HG02981 (cell line): ENCODE measurements around the gene THRA.

Experiments
- ATAC-seq: cut with Tn5 transposase; IDR thresholded peaks from one replicate; pipeline ENCODE4 v1.9.1; 2021; ENCODE audit warnings: mild to moderate bottlenecking, moderate library complexity; ENCODE audit not compliant: unreplicated experiment

Gene THRA

DNA sequence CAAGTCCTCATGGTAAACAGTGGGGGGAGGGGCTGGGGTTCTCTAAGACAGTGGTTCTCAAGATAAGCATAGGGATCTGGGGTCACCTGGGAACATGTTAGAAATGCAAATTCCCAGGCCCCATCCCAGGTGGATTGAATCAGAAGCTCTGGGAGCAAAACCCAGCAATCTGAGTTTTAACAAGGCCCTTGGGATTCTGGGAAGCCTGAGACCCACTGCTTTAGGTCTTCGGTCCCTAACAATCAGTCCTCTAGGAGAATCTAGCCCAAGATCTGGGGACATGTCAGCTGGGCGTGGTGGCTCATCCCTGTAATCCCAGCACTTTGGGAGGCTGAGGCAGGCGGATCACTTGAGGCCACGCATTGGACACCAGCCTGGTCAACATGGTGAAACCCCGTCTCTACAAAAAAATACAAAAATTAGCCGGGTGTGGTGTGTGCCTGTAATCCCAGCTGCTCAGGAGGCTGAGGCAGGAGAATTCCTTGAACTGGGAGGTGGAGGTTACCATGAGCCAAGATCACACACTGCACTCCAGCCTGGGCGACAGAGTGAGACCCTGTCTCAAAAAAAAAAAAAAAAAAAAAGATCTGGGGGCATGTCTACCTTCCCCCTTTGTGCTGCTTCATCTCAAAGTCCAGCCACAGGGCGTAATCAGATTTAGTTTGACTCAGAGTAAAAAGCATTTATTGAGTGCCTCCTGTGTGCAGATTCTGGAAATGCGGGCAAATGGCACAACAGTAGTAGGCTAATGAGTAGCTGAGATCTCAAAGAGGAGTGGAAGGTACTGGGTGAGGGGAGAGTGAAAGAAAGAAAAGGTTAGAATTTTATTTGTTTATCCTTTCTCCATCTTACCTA is 46.4 kb downstream of the THRA start:
- ATAC-seq: no peak

DNA sequence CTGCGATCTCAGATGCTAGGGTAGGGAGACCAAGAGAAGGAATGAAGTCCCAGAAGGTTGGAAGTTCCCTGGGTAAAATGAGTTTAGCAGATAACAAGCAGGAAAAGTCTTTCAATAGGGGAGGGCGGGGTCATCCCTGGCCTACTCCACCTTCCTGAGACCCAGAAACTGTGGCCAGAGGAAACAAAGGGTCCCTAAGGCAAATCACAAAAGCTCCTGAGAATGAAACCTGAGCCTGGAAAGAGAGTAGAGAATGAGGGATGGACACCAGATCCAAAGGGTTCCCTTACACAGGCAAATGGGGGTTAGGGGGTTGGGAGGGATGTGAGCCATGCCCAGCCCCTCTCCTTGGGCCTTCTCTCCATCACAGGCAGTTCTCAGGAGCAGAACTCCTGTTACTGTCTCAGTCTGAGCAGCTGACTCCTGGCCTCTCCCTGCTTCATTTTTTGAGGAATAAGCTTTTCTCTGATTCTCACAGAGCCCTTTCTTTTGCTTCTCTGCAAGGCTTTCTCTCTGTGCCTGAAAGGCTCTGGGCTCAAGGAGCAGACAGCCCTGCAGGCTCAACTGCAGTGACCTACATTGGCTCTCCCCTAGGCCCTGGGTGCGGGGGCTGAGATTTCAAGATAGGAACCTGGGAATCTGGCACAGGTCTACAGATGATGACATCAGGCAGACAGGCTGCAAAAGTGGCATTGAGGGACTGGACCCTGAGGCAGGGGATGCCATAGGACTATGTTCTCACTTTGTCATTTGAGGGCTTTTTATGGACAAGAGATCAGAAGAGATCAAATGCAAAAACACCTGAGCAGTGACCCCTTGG is 47.5 kb downstream of the THRA start:
- no peak for ATAC-seq

DNA sequence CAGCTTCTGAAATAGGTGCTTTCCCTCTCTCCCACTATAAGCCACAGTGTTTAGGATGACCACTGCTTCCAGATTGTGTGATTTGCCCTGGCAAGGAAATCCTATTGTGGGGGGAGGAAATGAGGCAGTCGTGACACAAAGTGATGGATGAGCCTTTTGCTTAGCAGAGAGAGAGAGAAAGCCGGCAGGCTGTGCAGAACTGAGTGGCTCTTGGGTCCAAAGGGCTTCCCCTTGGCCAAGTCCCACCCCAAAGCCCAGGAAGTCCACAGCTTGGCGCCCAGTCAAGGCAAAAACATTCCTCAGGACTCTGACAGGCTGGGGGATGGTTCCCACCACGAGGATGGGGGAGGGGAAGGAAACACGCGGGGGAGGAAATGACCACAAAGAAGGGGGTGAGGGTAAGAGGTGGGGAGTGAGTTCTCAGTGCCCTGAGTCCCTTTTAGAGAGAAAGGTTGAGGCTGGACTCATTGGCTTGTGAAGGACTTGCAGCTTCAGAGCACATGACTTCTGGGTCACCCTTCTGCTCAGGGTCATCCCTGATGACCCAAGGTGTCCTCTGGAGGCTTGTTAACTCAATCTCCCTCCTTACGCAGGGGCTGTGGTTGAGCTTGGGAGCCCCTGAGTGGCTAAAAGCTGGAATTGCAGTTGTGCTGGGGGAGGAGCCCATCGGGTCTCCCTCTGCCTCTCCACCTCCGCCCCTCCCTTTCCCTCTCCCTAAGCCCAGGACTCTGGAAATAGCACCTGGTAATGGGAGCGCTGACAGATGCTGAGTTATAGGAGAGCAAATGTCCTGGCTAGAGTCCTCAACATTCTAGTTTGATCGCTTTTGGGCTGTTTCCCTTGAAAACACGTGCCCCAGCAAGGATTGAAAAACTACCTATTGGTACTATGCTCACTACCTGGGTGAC is 48.7 kb downstream of the THRA start:
- peak; percentile 38 for ATAC-seq

DNA sequence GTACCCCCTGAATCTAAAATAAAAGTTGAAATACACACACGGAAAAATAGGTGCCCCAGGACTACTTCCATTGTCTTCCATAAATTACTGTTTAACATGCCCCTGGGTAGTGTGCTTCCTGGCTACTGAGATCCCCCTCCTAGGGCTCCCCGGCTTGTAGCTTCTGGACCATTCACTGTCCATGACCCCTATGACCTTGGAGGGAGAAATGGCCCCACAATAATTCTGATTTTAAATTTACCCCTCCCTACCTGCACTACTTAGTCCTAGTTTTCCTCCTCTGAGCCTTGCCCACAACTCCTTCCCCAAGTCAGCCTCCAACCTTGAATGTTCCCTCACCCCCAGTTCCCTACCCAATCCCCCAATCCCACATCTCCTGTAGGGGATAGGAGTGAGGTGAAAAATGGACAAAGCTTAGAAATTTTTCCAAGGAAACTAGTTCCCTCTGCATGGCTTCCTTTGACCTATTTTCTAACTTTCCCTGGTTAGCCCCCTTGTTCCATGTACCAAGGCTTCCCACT is 49.5 kb downstream of the THRA start:
- no peak for ATAC-seq

DNA sequence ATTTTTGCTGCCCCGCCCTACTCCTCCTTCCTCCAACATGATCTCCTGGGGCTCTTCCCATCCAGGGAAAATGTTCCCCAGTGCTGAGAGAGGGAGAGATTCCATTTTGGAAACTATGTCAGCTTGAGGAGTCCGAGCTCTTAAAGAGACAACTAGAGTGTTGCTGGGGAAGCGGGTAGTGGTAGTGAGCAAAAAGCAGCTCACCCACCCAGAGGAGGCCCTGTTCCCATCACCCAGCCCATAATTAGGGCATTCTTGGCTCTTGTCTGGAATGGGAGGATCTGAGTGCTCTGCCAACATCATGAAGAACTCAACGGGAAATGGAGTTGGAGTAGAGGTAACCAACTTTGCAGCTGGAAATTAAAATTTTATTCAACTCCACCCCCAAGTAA is 49.9 kb downstream of the THRA start:
- ATAC-seq: no peak

DNA sequence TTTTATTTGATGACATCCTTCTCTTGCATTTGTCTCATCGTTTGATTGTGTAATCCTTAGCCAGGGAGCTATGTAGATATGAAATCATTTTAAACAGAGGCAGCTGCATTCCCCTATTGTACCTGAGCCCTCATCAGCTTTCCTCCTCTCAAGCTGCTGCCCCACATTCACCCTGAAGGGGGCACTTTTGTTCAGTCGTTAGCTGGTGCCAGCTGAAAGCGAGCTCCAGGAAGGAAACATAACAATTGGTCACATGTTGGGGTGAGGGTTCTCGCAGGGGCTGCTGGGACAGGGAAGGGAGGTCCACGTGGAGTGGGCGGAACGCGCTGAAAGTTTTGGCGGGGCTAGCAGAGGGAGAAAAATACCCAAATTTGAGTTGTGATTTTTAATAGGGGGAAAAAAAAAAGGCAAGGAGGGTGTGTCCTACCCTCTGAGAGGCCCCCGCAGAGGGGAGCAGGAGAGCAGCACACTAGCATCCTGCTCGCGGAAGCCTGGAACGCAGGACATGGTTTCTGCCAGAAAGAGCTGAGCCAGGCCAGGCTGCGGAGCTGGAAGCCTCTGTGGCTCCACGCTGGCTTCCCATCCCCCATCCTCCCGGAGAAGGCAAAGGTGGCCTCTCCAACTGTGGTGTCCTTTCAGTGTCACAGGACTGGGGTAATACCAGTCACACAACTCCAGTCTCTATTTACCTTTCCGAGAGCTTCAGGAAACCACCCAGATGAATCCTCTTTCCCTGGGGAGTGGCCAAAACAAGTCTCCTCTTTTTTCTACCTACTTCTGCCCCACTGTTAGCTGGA is 50.5 kb downstream of the THRA start:
- ATAC-seq: peak; percentile 71

DNA sequence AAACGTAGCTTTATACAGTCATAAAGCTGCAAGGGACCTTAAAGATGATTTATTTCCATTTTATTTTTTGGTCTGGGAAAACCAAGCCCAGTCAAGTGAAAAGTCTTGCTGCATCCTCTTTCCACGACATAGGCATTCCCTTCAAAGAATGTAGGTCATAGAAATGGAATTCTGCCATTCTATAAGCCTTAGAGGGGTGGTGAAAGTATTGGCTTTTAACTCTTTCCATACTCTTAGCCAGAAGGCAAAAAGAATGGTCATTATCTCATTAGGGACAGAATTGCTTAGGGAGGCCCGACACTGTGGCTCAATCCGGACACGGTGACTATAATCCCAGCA is 51.1 kb downstream of the THRA start:
- no peak for ATAC-seq

DNA sequence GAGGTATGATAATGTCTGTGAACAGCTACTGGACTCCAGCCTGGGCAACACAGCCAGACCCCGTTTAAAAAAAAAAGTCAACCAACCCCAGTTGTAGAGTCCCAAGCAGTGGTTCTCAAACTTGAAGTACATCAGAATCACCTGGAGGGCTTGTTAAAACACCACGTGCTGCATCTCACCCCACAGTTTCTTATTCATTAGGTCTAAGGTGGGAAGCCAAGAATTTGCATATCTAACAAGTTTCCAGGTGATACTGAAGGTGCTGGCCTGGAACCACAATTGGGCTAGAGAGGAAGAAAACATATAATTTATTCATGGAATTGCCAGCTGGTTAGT is 52.3 kb downstream of the THRA start:
- no peak for ATAC-seq

DNA sequence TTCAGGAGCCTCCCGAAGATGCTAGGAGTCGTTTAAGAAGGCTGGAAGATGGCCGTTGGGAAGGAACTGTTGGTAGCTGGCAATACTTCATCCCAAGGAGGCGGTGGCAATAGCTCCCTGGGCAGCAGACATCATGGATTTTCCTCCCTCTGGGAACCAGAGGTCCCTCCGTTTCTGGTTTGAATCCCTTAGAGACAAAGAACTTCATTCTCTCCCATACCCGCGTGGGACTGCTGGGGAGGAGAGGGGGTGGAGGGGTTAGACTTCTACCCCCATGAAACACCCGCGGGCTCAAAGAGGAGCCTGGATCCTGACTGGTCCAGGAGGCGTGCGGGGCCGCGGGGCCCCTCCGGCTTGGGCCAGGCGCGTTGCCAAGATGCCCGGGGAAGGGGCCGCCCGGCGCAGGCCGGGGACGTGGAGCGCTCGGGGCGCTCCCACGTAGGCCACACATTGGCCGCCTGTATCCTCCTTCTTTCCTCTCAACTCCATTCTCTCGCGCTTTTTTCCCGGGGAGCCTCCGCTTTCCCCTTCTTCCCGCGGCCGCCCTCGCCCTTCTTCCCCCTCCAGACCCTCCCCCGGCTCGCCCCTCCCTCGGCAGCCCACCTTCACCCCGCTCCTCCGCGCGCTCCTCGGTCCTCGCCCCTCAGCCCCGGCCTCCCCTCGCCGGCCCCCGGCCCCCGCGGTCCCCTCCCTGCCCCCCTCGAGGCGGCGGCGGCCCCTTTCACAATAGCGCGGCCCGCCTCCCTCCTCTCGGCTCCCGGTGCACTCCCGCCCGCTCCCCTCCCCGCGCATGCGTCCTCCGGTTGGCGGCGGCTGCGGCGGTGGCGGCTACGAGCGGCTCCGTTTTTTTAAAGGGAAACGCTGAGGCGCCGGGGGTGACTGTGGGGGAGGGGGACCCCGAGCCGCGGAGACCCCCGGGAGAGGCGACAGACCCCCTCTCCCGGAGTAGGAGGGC is 58.7 kb downstream of the THRA start, which contains the start of gene MSL1:
Gene MSL1, plus strand, starts transcription at position 791 of the 955 bp plus-strand sequence. CDS start 642 bp downstream, outside the sequence.
- peak; percentile 53 for ATAC-seq

DNA sequence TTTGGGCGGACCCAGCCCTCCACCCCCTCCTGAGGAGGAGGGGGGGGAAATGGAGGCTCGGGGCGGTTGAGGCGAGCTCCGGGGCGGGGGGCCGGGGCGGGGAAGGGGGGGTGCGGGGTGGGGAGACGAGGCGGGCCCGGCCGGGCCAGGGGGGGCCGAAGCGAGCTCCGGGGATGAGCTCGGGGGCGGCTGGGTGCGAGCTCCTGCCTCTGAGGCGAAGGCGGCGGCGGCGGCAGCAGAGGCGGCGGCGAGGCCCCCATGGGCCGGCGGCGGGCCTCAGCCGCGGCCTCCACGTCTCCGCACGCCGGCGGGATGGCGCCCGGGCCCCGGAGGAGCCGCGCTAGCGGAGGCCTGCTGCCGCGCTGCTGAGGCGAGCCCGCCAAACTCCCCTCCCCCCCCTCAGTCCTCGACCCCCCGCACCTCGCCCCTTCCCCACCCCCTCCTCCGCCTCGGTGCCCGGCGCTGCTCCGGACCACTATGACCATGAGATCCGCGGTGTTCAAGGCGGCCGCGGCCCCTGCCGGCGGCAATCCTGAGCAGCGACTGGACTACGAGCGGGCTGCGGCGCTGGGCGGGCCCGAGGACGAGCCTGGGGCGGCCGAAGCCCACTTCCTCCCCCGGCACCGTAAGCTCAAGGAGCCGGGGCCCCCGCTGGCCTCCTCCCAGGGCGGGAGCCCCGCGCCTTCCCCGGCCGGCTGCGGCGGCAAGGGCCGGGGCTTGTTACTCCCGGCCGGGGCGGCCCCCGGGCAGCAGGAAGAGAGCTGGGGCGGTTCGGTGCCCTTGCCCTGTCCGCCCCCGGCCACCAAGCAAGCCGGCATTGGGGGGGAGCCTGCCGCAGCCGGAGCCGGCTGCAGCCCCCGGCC is 59.6 kb downstream of the THRA start:
- ATAC-seq: peak; percentile 31

DNA sequence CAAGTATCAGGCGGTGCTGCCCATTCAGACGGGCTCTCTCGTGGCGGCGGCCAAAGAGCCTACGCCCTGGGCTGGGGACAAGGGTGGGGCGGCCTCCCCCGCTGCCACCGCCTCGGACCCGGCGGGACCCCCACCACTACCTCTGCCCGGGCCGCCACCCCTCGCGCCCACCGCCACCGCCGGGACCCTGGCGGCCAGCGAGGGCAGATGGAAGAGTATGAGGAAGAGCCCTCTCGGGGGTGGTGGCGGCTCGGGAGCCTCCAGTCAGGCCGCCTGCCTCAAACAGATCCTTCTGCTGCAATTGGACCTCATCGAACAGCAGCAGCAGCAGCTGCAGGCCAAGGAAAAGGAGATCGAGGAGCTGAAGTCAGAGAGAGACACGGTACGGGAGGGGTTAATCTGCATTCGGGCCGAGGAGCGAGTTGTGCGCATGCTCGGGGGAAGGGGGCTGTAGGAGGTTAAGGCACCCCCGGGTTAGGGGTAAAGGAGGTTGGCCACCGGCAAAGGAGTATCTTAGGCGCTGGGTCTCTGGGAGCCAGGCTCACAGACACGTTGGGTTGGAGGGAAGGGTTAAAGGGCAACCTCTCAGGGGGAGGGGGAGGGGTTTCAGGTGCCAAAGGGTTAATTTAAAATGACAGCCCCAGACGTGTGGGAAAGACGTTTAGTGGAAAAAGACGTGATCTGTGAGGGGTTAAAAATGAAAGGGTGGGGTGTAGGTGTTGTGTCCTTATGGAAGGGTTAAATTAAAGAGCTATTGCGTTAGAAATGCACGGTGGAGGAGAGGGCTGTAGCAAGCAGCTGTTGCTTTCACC is 60.4 kb downstream of the THRA start:
- ATAC-seq: no peak

DNA sequence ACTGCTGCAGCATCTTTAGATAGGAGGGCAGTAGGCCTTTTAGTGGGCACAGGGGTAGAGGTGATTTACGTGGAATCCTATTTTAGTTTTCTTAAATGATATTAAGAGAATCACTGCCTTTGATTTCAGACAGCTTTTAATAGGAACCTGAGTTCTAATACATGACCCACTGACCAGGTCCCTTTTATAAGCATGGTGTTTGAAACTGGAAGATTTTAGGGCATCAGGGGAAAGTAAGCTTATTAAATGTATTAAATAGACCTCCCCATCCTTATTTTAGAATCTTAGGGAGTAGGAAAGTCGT is 61.0 kb downstream of the THRA start:
- ATAC-seq: no peak

DNA sequence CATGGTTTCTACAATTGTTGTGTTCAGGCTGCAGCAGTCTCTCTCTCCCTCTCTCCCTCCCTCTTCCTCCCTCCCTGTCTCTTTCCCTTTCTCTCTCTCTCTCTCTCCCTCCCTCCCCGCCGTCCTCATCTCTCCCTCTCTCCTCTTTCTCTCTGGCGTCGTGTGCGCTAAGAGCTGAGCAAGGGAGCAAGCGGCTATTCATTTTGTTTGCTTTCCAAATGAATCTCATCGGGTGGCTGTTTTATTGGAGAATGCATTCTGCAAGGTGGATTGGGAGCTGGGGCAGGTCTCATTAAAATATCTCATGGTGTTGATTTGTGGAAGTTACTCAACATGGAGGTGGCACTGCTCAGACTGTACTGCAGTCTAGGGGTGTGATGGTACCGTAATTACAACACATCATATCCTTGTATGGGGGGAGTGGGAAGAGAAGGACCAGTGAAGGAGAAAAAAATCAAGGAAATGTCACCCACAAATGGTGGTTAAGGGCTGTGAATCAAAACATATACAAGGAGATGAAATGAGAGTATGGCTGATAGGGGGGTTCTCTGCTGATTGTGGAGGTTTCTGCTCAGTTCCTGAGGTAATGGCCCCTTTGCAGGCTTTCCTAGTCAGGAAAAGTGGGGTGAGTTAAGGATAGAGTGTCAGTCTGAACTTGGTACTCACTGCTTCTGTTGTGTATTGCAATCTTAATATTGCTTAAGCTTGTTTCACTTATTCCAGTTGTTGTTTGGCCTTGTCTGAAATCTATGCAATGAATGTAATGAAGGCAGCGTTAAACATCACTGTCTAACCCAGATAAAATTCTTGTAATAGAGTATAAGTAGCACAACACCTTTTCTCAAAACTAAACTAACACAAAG is 61.7 kb downstream of the THRA start:
- no peak for ATAC-seq

DNA sequence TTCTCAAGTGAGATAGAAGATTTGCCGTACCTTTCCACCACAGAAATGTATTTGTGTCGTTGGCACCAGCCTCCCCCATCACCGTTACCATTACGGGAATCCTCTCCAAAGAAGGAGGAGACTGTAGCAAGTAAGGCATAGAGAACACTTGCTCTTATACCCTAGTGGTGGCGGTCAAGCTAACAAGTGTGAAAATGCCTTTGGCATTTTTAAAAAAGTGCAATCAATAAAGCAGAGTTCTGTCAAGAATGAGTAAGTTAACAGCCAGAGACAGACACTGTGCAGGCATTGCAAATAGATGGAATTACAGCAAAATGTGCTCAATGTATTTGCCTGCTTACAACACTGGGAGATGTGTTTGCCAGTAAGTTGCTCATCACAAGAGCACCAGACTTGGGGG is 66.7 kb downstream of the THRA start:
- ATAC-seq: no peak

DNA sequence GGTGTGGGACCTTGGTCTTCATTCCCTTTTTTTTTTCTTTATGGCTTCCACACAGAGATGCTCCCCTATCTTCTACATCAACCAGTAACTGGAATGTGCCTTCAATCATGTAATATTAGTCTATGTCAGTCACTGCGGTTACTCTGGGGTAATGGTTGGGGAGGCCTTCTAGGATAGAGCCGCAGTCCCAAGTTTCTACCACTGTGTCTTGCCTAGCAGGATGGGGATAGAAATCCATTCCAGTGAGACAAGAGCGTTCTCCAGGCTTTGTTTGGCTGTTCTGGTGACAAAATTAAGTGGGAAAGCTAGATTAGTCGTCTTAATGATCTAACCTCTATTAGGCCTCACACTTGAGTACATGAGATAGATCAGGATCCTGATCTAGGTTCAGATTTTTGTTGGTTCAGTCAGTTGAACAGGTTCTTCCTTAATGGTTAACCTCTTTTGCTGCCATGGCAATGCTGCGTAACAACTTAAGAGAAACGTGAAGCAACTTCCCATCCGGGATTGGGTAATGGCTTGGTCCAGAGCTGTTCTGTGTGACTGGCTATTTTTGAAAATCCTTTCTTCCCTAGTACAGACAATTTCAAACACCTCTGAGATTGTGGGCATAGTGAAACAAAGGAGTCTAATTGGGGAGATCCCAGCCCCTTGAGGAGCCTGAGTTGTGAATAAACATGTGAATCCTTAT is 67.7 kb downstream of the THRA start:
- ATAC-seq: no peak

DNA sequence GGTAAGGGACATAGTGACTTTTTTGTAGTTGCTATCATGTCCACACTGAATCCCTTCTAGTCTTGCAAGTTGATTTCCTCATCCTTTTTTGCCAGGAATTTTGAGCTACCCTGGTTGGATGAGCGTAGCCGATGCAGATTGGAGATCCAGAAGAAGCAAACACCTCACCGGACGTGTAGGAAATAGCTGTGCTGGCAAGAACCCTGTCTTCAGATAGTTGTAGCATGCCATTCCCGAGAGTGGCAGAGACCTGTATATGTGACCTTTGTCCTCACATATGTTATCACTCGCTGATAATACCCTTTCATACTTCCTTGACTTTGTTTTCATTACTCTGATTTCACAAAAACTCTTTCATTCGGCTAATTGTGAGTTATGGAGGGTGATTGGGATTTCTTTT is 71.4 kb downstream of the THRA start:
- no peak for ATAC-seq
